H1 (cell line): ENCODE measurements around the gene CDH2. TPM values are rescaled to one million over a fixed set of nuclear protein-coding genes. Genes with fewer than 3 reads are reported as not detected.
A peak's percentile ranks its signal among the peaks of the same experiment; 100 is the strongest.

Source experiments
- CTCF ChIA-PET: fragments of 300-600 bp; sonication (Branson Sonifier 250); formaldehyde crosslinking; loops from one replicate; lab custom pipeline; 2021; ENCODE audit not compliant: partially characterized antibody; lab: Charles Lee
- POLR2A ChIA-PET: fragments of 300-600 bp; sonication (Branson Sonifier 250); formaldehyde crosslinking; loops from one replicate; lab custom pipeline; 2021; ENCODE audit warnings: inconsistent platforms; ENCODE audit not compliant: partially characterized antibody; lab: Charles Lee
- DNase-seq, 2 experiments: peaks; one replicate each; pipeline versions ENCODE4 v3.0.0 to v3.0.0-alpha.2; 2010 to 2022; ENCODE audit warnings: low spot score in 2 of 2, low read depth in 1 of 2, mixed read lengths in 1 of 2
- FAIRE-seq: peaks from 2 replicates; lab custom pipeline; 2011; peaks lifted over from hg19 to GRCh38; lab: Jason Lieb, UNC
- H2AFZ ChIP-seq: 2 replicates; pipeline ENCODE4 v1.8.1; 2012; ENCODE audit warnings: low read length, inconsistent platforms
- H2AK5ac ChIP-seq: 2 replicates; pipeline ENCODE4 v1.6.1; 2013; ENCODE audit warnings: low read depth, low read length
- H2BK120ac ChIP-seq: replicated peaks from 2 replicates; pipeline ENCODE3; 2013; ENCODE audit warnings: low read depth, low read length, inconsistent platforms
- H2BK12ac ChIP-seq: 2 replicates; pipeline ENCODE4 v1.6.1; 2013; ENCODE audit warnings: low read depth, low read length
- H2BK15ac ChIP-seq: 2 replicates; pipeline ENCODE4 v1.6.1; 2013; ENCODE audit warnings: low read length
- H2BK20ac ChIP-seq: 2 replicates; pipeline ENCODE4 v1.6.1; 2013; ENCODE audit warnings: low read length
- H2BK5ac ChIP-seq: 2 replicates; pipeline ENCODE4 v1.6.1; 2013; ENCODE audit warnings: low read depth, low read length
- H3K14ac ChIP-seq: 2 replicates; pipeline ENCODE4 v1.6.1; 2013; ENCODE audit warnings: inconsistent platforms; ENCODE audit not compliant: insufficient read length
- H3K18ac ChIP-seq: 2 replicates; pipeline ENCODE4 v1.6.1; 2013; ENCODE audit warnings: low read length; ENCODE audit errors: extremely low read depth
- H3K23ac ChIP-seq: 2 replicates; pipeline ENCODE4 v1.6.1; 2013; ENCODE audit warnings: inconsistent platforms; ENCODE audit not compliant: insufficient read length
- H3K23me2 ChIP-seq: 2 replicates; pipeline ENCODE4 v1.6.1; 2013; ENCODE audit warnings: low read depth, low read length
- H3K27ac ChIP-seq: 2 replicates; pipeline ENCODE4 v1.6.1; 2011; ENCODE audit warnings: low read depth, low read length, inconsistent platforms
- H3K27me3 ChIP-seq, 4 experiments: replicated peaks in 1 of 4; 1 replicate in 1 of 4; 2 replicates in 3 of 4; pipeline versions ENCODE4 v1.6.1 to v1.8.1; 2011 to 2013; ENCODE audit warnings: low read length in 3 of 4, mild to moderate bottlenecking in 3 of 4, inconsistent platforms in 2 of 4, mixed read lengths in 2 of 4, moderate library complexity in 1 of 4; ENCODE audit not compliant: control insufficient read depth in 3 of 4, insufficient read depth in 3 of 4; ENCODE audit errors: extremely low read depth in 1 of 4
- H3K36me3 ChIP-seq, 4 experiments: 2 replicates each; pipeline versions ENCODE4 v1.6.1 to v1.8.1; 2011 to 2013; ENCODE audit warnings: mild to moderate bottlenecking in 4 of 4, low read length in 3 of 4, moderate library complexity in 2 of 4, control low read depth in 1 of 4, inconsistent platforms in 1 of 4; ENCODE audit not compliant: insufficient read depth in 4 of 4, control insufficient read depth in 2 of 4
- H3K4ac ChIP-seq: replicated peaks from 2 replicates; pipeline ENCODE3; 2013; ENCODE audit warnings: low read length, low read depth, mixed read lengths, inconsistent platforms; ENCODE audit not compliant: insufficient read length
- H3K4me1 ChIP-seq, 4 experiments: replicated peaks in 1 of 4; 1 replicate in 1 of 4; 2 replicates in 3 of 4; pipeline versions ENCODE4 v1.6.1 to v1.8.1; 2011 to 2013; ENCODE audit warnings: low read length in 3 of 4, inconsistent platforms in 2 of 4, mixed read lengths in 1 of 4; ENCODE audit not compliant: insufficient read depth in 4 of 4, control insufficient read depth in 3 of 4
- H3K4me2 ChIP-seq, 2 experiments: 2 replicates each; pipeline versions ENCODE4 v1.6.1 to v1.8.1; 2011 to 2013; ENCODE audit warnings: low read depth in 2 of 2, low read length in 2 of 2, control low read depth in 1 of 2, inconsistent platforms in 1 of 2, mild to moderate bottlenecking in 1 of 2; ENCODE audit not compliant: insufficient read depth in 1 of 2
- H3K4me3 ChIP-seq, 4 experiments: fragments of 200-600, 300-600 bp in 1 of 4; sonication (generic), shearing (Covaris generic), sonication (Bioruptor Twin) in 1 of 4; 2 replicates each; pipeline versions ENCODE4 v1.5.1 to v1.8.1; 2011 to 2016; ENCODE audit warnings: low read length in 4 of 4, low read depth in 3 of 4, control low read depth in 2 of 4, inconsistent platforms in 2 of 4, mild to moderate bottlenecking in 2 of 4, mixed read lengths in 1 of 4, moderate library complexity in 1 of 4; ENCODE audit not compliant: insufficient read depth in 2 of 4; ENCODE audit errors: extremely low read depth in 1 of 4
- H3K56ac ChIP-seq: replicated peaks from 2 replicates; pipeline ENCODE3; 2013; ENCODE audit warnings: low read depth, mild to moderate bottlenecking, mixed read lengths, low read length, inconsistent platforms; ENCODE audit not compliant: insufficient read length
- H3K79me1 ChIP-seq: 2 replicates; pipeline ENCODE4 v1.6.1; 2013; ENCODE audit warnings: low read depth, low read length, control low read depth
- H3K79me2 ChIP-seq, 2 experiments: 2 replicates each; pipeline versions ENCODE4 v1.6.1 to v1.8.1; 2012 to 2013; ENCODE audit warnings: low read length in 2 of 2, mild to moderate bottlenecking in 2 of 2, inconsistent platforms in 1 of 2; ENCODE audit not compliant: insufficient read depth in 2 of 2, control insufficient read depth in 1 of 2
- H3K9ac ChIP-seq, 4 experiments: replicated peaks in 1 of 4; 1 replicate in 1 of 4; 2 replicates in 3 of 4; pipeline versions ENCODE4 v1.6.1 to v1.8.1; 2011 to 2013; ENCODE audit warnings: low read depth in 3 of 4, low read length in 3 of 4, control low read depth in 2 of 4, mild to moderate bottlenecking in 2 of 4, moderate library complexity in 2 of 4, inconsistent platforms in 1 of 4; ENCODE audit errors: extremely low read depth in 1 of 4
- H3K9me3 ChIP-seq, 2 experiments: 2 replicates each; pipeline versions ENCODE4 v1.6.1 to v1.8.1; 2012 to 2013; ENCODE audit warnings: mild to moderate bottlenecking in 2 of 2, moderate library complexity in 2 of 2, control low read depth in 1 of 2, inconsistent platforms in 1 of 2, low read depth in 1 of 2, low read length in 1 of 2, mixed read lengths in 1 of 2; ENCODE audit not compliant: insufficient read depth in 2 of 2
- H4K20me1 ChIP-seq, 2 experiments: replicated peaks in 1 of 2; 2 replicates each; pipeline versions ENCODE3 to v1.8.1; 2011 to 2013; ENCODE audit warnings: inconsistent platforms in 2 of 2, low read length in 2 of 2, mild to moderate bottlenecking in 1 of 2; ENCODE audit not compliant: insufficient read depth in 2 of 2, control insufficient read depth in 1 of 2
- H4K5ac ChIP-seq: 2 replicates; pipeline ENCODE4 v1.6.1; 2013; ENCODE audit warnings: low read length, low read depth, mixed read lengths, inconsistent platforms; ENCODE audit not compliant: insufficient read length
- H4K8ac ChIP-seq: 2 replicates; pipeline ENCODE4 v1.8.0; 2013; ENCODE audit warnings: mild to moderate bottlenecking, moderate library complexity, low read length, inconsistent platforms; ENCODE audit not compliant: insufficient read depth; ENCODE audit errors: extremely low read depth
- H4K91ac ChIP-seq: replicated peaks from 2 replicates; pipeline ENCODE3; 2013; ENCODE audit warnings: low read length, mixed read lengths, inconsistent platforms; ENCODE audit not compliant: insufficient read length
- ATF2 ChIP-seq: IDR thresholded peaks from 2 replicates; pipeline ENCODE4 v1.6.1; 2012; ENCODE audit warnings: low read length, inconsistent platforms
- ATF3 ChIP-seq: IDR thresholded peaks from 2 replicates; pipeline ENCODE4 v1.6.1; 2011; ENCODE audit warnings: low read depth, mild to moderate bottlenecking, low read length; ENCODE audit not compliant: insufficient read depth
- EP300 ChIP-seq, 2 experiments: IDR thresholded peaks; 1 replicate in 1 of 2; 2 replicates in 1 of 2; pipeline ENCODE4 v1.6.1; 2011 to 2012; ENCODE audit warnings: low read depth in 2 of 2, low read length in 2 of 2, mild to moderate bottlenecking in 2 of 2, borderline replicate concordance in 1 of 2, inconsistent platforms in 1 of 2, moderate library complexity in 1 of 2
- TAF1 ChIP-seq: IDR thresholded peaks from 2 replicates; pipeline ENCODE4 v1.6.1; 2011; ENCODE audit warnings: mild to moderate bottlenecking, low read depth, low read length
- WGBS, 2 experiments: shearing (Covaris generic) in 1 of 2; methylation state at CpG; one replicate each; pipeline versions ENCODE4 v1.1.6 to v1.1.7; 2013 to 2015; ENCODE audit warnings: low lambda C conversion rate in 2 of 2, mixed read lengths in 2 of 2, inconsistent platforms in 1 of 2, low coverage in 1 of 2, missing lambda C conversion rate in 1 of 2; ENCODE audit not compliant: insufficient replicate concordance in 2 of 2, insufficient coverage in 1 of 2, insufficient read length in 1 of 2; ENCODE audit errors: extremely low coverage in 1 of 2, missing lambda C conversion rate in 1 of 2; 5-methylcytosine and 5-hydroxymethylcytosine counted together
- long read RNA-seq, 2 experiments: library from RNA in 1 of 2; library from capped mRNA in 1 of 2; stranded (forward); transcript quantifications; one replicate each; pipeline ENCODE4 v2.0.0, GENCODE V29; 2021; ENCODE audit warnings: inconsistent platforms in 1 of 2
- polyA minus RNA-seq, 3 experiments: library from RNA; depleted of rRNA, polyadenylated mRNA; stranded (reverse); fragments of >200 nt; gene quantifications; 1 replicate in 2 of 3; 2 replicates in 1 of 3; pipeline ENCODE4 v1.2.3, GENCODE V29; 2011
- polyA plus RNA-seq, 7 experiments: library from polyadenylated mRNA; depleted of rRNA in 3 of 7; stranded (reverse) in 5 of 7; unstranded in 2 of 7; fragments of >200 nt in 5 of 7; fragments of 200-250 nt in 2 of 7; gene quantifications; 1 replicate in 5 of 7; 2 replicates in 1 of 7; 4 replicates in 1 of 7; pipeline versions ENCODE4 v1.2.1 to v1.2.3, GENCODE V29; 2011 to 2013; ENCODE audit warnings: missing spikeins in 2 of 7, mixed read lengths in 2 of 7
- total RNA-seq: library from RNA; stranded (reverse); fragmentation: NEBNext Ultra II Directional; extraction: Animal tissue kit (Norgen Biotek cat#: 25700); gene quantifications from 2 replicates; pipeline ENCODE4 v1.2.1, GENCODE V29; 2021

Gene CDH2
- total RNA-seq: 53.8 and 56.5 TPM in 2 replicates
- polyA plus RNA-seq (2011; rRNA removed): 12.4 and 15.0 TPM in 2 replicates
- polyA plus RNA-seq (2011; cell fraction: cytosol; rRNA removed): 19.3 TPM
- 17.3 TPM for polyA plus RNA-seq (2011; cell fraction: nucleus; rRNA removed)
- polyA plus RNA-seq (2012, experiment 1 of 2): 19.6 to 43.7 TPM (median 29.0 TPM) in 4 replicates
- polyA plus RNA-seq (2012, experiment 2 of 2): 2.8 TPM
- 73.3 TPM for polyA plus RNA-seq (2013, experiment 1 of 2)
- polyA plus RNA-seq (2013, experiment 2 of 2): 72.4 TPM
- polyA minus RNA-seq (2011; rRNA and poly(A)+ RNA removed): 59.4 and 75.0 TPM in 2 replicates
- polyA minus RNA-seq (2011; cell fraction: cytosol; rRNA and poly(A)+ RNA removed): 22.8 TPM
- polyA minus RNA-seq (2011; cell fraction: nucleus; rRNA and poly(A)+ RNA removed): 33.8 TPM
- long read RNA-seq, experiment 1, full-length matches to known transcripts: 7 of 29 reads
- long read RNA-seq, experiment 1, partial matches to known transcripts: 17 of 29 reads
- long read RNA-seq, experiment 1, other reads (novel, unspliced or antisense): 5 of 29 reads
- long read RNA-seq, experiment 2, partial matches to known transcripts: 3 of 3 reads
- long read RNA-seq, experiment 2, other reads (novel, unspliced or antisense): 0 of 3 reads

DNA sequence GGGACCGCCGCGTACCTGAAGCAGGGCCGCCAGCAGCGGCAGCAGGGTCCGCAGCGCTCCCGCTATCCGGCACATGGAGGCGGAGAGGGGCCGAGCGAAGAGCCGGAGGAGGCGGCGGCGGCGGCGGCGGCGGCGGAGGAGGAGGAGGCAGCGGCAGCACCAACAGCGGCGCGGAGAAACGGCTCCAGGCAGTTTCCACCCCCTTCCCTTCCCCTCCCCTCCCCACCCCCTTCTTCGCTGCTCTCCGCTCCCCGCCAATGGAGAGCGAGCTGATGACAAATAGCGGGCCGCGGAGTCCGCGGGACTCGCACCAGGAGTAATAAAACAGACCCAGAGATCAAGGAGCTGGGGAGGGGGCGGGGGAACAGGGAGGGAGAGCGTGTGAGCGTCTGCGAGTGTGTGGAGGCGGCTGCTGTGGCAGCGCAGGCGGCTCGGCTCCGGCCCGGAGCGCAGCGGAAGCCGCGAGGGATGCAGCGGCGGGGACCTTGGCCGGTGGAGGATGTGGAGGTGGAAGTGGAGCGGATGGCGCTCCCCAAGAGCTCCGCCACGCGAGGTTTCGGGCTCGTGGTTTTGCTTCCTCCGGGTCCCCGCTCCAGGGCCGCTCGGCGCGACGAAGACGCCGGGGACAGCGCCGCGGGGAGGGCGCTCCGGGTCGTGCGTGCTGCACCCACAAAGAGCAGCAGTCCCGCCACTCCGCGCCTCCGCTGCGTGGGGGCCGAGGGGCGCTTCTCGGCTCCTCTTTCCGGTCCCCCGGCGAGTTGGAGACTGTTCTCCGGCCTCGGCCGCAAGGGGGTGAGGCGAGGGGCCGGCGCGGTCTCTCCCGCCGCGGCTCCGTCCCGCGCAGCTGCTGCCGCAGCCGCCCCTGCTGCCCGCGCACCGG is at the start of gene CDH2:
TSS of gene CDH2 (minus strand) at position 183 of the 880 bp plus-strand sequence. CDS start at position 75, 108 bp downstream.
- Histone ChIP-seq H2AK5ac (no peak within 1 kb of the TSS), H2BK15ac (no peak within 1 kb of the TSS), H3K79me1 (no peaks in the 10 kb centered on the region), H3K4me2 (peak within 1 kb of the TSS; percentile 84 to 99), H3K79me2 (peaks cover 0 to 22% of the 10 kb centered on the region in 2 experiments; a peak in 2 of 4 replicates), H2BK5ac (no peak within 1 kb of the TSS), H3K56ac (no peak within 1 kb of the TSS), H3K9ac (peak within 1 kb of the TSS; percentile 20 to 87 (median 48); a peak in 5 of 7 replicates), H3K27me3 (peaks cover 2 to 27% (median 4%) of the 10 kb centered on the region in 4 experiments; a peak in 5 of 7 replicates), H3K36me3 (no peaks in the 10 kb centered on the region), H4K91ac (peak within 1 kb of the TSS; percentile 55), H2BK20ac (no peak within 1 kb of the TSS), H3K23me2 (peaks cover 19% of the 10 kb centered on the region), H3K4ac (no peak within 1 kb of the TSS), H3K9me3 (no peaks in the 10 kb centered on the region), H3K14ac (no peak within 1 kb of the TSS), H4K8ac (peak within 1 kb of the TSS; percentile 89; the same call in 1 of the 2 replicates), H4K5ac (no peak within 1 kb of the TSS), H2BK12ac (no peak within 1 kb of the TSS; the same call in 1 of the 2 replicates), H3K18ac (peak within 1 kb of the TSS; percentile 49; the same call in 1 of the 2 replicates), H3K27ac (no peak within 1 kb of the TSS), H3K4me1 (peaks cover 0 to 10% (median 2%) of the 10 kb centered on the region in 4 experiments; a peak in 6 of 7 replicates), H3K4me3 (peak within 1 kb of the TSS; percentile 56 to 83 (median 72)), H2BK120ac (no peak within 1 kb of the TSS), H2AFZ (no peak within 1 kb of the TSS; the same call in 1 of the 2 replicates), H3K23ac (no peak within 1 kb of the TSS), H4K20me1 (peaks cover 0 to 7% of the 10 kb centered on the region in 2 experiments)
- WGBS, 2 experiments: 0% methylated on average over 29 of the region's 105 CpGs; no CpG with 5 or more reads in 1 of the 2 experiments
- DNase-seq (peak; percentile 60 to 74), FAIRE-seq (no peak)
- ChIA-PET CTCF (interaction anchor here (0.6 kb wide), 1 partner anchor 696 kb away, joined by 4 read pairs; no protein-coding TSS in a partner anchor), POLR2A (interaction anchor here (0.6 kb wide), 1 partner anchor 1582 kb away, joined by 4 read pairs; no protein-coding TSS in a partner anchor)
- TF ChIP-seq ATF3: no peak
- TF ChIP-seq TAF1: no peak
- no peak for TF ChIP-seq ATF2
- no peak for TF ChIP-seq EP300 (IDR thresholded peaks at IDR 0.05; ENCODE audit: borderline replicate concordance in 1 of 2, low read depth in 2 of 2, low read length in 2 of 2)
